ENCODE data around the gene C4orf50.

C4orf50 gene

DNA sequence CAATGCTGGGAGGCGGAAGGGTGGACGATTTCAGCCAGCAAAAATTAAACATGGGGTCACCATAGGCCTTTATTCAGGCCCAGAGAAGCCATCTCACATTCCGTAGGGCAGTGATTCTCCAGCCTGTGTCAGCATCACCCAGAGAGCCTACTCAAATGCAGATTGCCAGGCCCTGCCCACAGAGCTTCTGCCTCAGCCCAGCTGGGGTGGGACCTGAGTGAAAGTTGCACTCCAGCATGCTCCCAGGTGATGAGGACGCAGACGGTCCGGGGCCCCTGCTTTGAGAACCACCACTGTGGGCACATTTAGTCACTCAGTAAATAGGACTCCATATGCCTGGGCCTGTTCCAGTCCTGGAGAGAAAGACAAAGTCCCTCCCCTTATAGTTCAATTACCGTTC is 12.4 kb upstream of the C4orf50 start:
- Histone ChIP-seq H3K4me3 (ENCODE audit: low read length) (no peak overlapping the region), H3K4me1 (ENCODE audit: control insufficient read depth, insufficient read depth, low read length) (0 out of 2 replicates have a peak, but pooled peaks cover 1% of the 10 kb centered on the region), H3K27me3 (ENCODE audit: control insufficient read depth, insufficient read depth, low read length) (no peaks in the 10 kb centered on the region), H3K27ac (ENCODE audit: low read length) (no peak overlapping the region), H3K9me3 (ENCODE audit: control insufficient read depth, insufficient read depth, low read length) (no peaks in the 10 kb centered on the region), H3K36me3 (ENCODE audit: control insufficient read depth, insufficient read depth, low read length) (no peaks in the 10 kb centered on the region)
- no peak for DNase-seq (ENCODE audit: low read depth, low spot score)
- WGBS (ENCODE audit: insufficient coverage, insufficient read length): no CpG with 5 or more reads among the region's 7 CpGs

DNA sequence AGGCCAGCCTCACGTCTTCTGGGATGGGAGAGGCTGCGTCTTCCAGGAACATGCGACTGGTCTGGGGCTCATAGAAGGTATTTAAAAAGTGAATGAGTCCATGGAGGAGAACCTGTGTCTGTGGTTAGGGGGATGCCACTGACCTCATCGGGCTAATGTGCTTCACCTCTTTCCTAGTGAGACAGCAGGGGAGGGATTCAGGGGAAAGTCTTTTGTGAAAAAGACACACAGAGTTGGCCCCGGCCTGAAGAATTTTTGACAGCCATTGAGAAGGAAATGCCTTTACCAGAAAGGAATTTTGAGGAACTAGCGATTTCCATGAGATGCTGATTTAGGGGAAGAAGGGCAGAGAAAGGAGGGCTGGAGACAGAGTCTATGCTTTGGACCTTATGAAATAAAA is 11.0 kb upstream of the C4orf50 start:
- WGBS (ENCODE audit: insufficient coverage, insufficient read length): no CpG with 5 or more reads among the region's 6 CpGs
- Histone ChIP-seq H3K4me1 (ENCODE audit: control insufficient read depth, insufficient read depth, low read length) (0 out of 2 replicates have a peak, but pooled peaks cover 1% of the 10 kb centered on the region), H3K9me3 (ENCODE audit: control insufficient read depth, insufficient read depth, low read length) (no peaks in the 10 kb centered on the region), H3K36me3 (ENCODE audit: control insufficient read depth, insufficient read depth, low read length) (no peaks in the 10 kb centered on the region), H3K27me3 (ENCODE audit: control insufficient read depth, insufficient read depth, low read length) (no peaks in the 10 kb centered on the region), H3K4me3 (ENCODE audit: low read length) (no peak overlapping the region), H3K27ac (ENCODE audit: low read length) (no peak overlapping the region)
- DNase-seq (ENCODE audit: low read depth, low spot score): no peak

DNA sequence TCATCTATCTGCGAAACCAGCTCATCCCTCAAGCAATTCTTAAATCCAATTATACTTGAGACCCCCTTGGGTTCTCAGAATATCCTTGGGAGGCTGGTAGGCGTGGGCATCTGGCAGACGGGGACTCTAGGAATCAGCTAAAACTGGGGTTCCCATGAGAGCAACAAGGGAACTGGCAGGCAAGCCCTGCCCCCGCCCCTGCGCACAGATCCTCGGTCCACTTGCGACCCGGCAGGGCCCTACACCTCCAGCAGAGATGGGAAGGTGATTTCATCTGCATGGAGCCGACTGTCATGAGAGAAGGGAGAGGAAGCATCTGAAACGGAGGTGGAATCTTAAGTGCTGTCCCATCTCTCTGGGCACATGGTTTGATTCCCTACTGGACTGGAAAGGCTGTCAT is 9.9 kb upstream of the C4orf50 start:
- Histone ChIP-seq H3K27me3 (ENCODE audit: control insufficient read depth, insufficient read depth, low read length) (no peaks in the 10 kb centered on the region), H3K9me3 (ENCODE audit: control insufficient read depth, insufficient read depth, low read length) (no peaks in the 10 kb centered on the region), H3K36me3 (ENCODE audit: control insufficient read depth, insufficient read depth, low read length) (no peaks in the 10 kb centered on the region), H3K27ac (ENCODE audit: low read length) (no peak overlapping the region), H3K4me1 (ENCODE audit: control insufficient read depth, insufficient read depth, low read length) (0 out of 2 replicates have a peak, but pooled peaks cover 1% of the 10 kb centered on the region), H3K4me3 (ENCODE audit: low read length) (no peak overlapping the region)
- no CpG with 5 or more reads among the region's 10 CpGs for WGBS (ENCODE audit: insufficient coverage, insufficient read length)
- DNase-seq (ENCODE audit: low read depth, low spot score): no peak

DNA sequence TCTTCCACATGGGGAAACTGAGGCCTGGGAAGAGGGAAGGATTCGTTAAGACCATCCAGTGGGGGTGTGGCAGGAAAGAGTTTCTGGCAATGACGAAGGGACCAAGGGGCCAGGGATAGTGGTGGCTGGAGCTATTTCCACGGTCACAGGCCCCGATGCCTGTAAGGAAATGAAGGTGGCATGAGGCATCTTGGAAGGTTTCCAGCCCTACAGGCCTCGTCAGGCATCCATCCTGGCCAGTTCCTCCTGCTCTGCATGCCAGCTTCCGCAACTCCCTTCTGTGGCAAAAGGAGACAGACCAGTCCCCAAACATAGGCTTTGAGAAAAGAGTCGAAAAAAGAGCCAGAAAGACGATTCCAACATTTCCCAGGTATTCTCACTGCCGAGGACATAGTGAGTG is 9.2 kb upstream of the C4orf50 start:
- H3K27ac ChIP-seq (ENCODE audit: low read length): no peak overlapping the region
- no peak overlapping the region for H3K4me3 ChIP-seq (ENCODE audit: low read length)
- no peak for DNase-seq (ENCODE audit: low read depth, low spot score)
- H3K27me3 ChIP-seq (ENCODE audit: control insufficient read depth, insufficient read depth, low read length): no peaks in the 10 kb centered on the region
- no CpG with 5 or more reads among the region's 9 CpGs for WGBS (ENCODE audit: insufficient coverage, insufficient read length)
- no peaks in the 10 kb centered on the region for H3K9me3 ChIP-seq (ENCODE audit: control insufficient read depth, insufficient read depth, low read length)
- no peaks in the 10 kb centered on the region for H3K36me3 ChIP-seq (ENCODE audit: control insufficient read depth, insufficient read depth, low read length)
- H3K4me1 ChIP-seq (ENCODE audit: control insufficient read depth, insufficient read depth, low read length): 0 out of 2 replicates have a peak, but pooled peaks cover 1% of the 10 kb centered on the region

DNA sequence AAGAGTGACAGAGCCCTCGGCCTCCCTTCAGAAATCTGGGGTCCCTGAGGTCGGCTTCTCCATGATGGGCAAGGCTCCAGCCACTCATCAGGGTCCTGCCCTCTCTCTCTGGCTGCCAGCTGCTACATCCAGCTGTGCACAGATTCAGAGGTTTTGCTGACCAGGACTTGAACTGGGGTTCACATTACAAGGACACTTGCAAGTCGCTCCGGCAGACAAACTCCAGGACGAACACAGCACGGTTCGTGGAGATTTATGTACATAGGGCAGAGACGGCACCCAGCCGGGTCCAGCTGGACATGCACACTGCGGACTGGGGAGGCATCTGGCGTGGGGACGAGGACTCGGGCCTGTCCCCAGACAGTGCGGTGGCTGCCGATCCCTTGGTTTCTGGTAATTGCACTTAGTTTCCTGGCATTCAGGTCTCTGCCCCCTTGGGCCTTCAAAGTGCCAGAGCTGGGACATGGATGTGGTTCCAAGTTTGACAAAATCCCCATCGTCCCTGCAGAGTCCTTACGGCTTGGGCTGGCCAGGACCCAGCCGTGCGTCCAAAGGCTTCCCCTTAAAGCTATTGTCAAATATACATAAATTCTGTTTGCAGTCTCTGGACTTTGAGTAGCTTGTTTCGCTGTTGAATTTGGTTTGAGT is 6.2 kb upstream of the C4orf50 start:
- H3K4me3 ChIP-seq (ENCODE audit: low read length): no peak overlapping the region
- 0 out of 2 replicates have a peak, but pooled peaks cover 1% of the 10 kb centered on the region for H3K4me1 ChIP-seq (ENCODE audit: control insufficient read depth, insufficient read depth, low read length)
- no peaks in the 10 kb centered on the region for H3K27me3 ChIP-seq (ENCODE audit: control insufficient read depth, insufficient read depth, low read length)
- H3K36me3 ChIP-seq (ENCODE audit: control insufficient read depth, insufficient read depth, low read length): no peaks in the 10 kb centered on the region
- no peak overlapping the region for H3K27ac ChIP-seq (ENCODE audit: low read length)
- no peak for DNase-seq (ENCODE audit: low read depth, low spot score)
- no peaks in the 10 kb centered on the region for H3K9me3 ChIP-seq (ENCODE audit: control insufficient read depth, insufficient read depth, low read length)
- no CpG with 5 or more reads among the region's 20 CpGs for WGBS (ENCODE audit: insufficient coverage, insufficient read length)

DNA sequence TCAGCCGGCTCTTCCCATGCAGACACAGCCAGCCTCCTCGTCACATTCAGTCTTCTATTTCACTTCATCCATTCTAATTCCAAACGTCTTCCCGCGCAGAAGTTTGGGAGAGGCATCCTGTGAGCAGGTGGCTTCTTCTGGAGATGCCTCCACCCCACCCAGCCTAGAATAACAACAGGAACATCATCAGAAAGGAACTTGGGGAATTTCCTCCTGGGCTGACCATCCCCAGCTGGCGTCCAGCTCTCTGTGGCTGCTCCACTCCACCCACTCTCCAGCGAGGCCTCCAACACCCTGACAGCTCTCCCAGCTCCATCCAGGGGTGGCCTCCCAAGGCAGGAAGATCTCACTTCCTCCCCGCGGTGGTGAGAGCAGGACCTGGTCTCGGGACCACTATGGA is 5.5 kb upstream of the C4orf50 start:
- no peaks in the 10 kb centered on the region for H3K9me3 ChIP-seq (ENCODE audit: control insufficient read depth, insufficient read depth, low read length)

DNA sequence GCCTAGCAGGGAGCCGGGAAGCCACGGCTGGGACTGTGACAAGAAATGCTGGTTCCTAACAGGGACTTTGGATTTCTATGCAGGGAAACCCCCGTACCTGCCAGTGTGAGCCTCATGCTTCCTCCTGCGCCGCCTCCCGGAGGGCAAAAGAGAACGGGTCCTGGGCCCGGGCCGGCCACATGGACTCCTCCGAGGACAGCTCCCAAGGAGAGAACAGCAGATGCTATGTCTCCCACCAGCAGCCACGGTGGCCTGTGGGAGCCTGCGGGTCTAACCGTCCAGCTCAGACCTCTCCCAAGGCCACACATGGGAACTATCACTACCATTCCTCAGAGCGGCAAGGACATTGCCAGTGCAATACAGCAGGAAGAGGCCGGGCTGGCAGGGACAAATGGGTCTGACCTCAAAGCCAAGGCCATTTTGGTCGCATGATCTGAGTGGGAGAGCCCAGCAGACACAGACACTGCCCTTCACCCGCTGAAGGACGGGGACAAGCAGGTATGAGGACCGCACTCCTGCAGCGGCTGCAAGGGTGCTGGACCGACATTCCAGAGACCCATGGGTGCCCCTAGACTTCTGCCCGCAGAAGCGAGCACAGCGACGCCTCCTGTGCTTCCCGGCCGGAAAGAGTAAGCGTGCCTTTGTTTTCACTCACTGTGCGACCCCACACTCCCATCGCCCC is 4.5 kb upstream of the C4orf50 start:
- no peak overlapping the region for H3K27ac ChIP-seq (ENCODE audit: low read length)
- H3K4me3 ChIP-seq (ENCODE audit: low read length): no peak overlapping the region
- no CpG with 5 or more reads among the region's 30 CpGs for WGBS (ENCODE audit: insufficient coverage, insufficient read length)
- no peaks in the 10 kb centered on the region for H3K9me3 ChIP-seq (ENCODE audit: control insufficient read depth, insufficient read depth, low read length)
- no peak for DNase-seq (ENCODE audit: low read depth, low spot score)
- H3K4me1 ChIP-seq (ENCODE audit: control insufficient read depth, insufficient read depth, low read length): no peaks in the 10 kb centered on the region
- H3K36me3 ChIP-seq (ENCODE audit: control insufficient read depth, insufficient read depth, low read length): no peaks in the 10 kb centered on the region
- H3K27me3 ChIP-seq (ENCODE audit: control insufficient read depth, insufficient read depth, low read length): no peaks in the 10 kb centered on the region

More for the DNA sequence above, 5.5 kb upstream of the C4orf50 start:
- H3K27ac ChIP-seq (ENCODE audit: low read length): no peak overlapping the region
- no peak for DNase-seq (ENCODE audit: low read depth, low spot score)
- no peak overlapping the region for H3K4me3 ChIP-seq (ENCODE audit: low read length)
- no peaks in the 10 kb centered on the region for H3K36me3 ChIP-seq (ENCODE audit: control insufficient read depth, insufficient read depth, low read length)
- no peaks in the 10 kb centered on the region for H3K4me1 ChIP-seq (ENCODE audit: control insufficient read depth, insufficient read depth, low read length)
- WGBS (ENCODE audit: insufficient coverage, insufficient read length): 100% methylated on average over 3 of the region's 10 CpGs
- no peaks in the 10 kb centered on the region for H3K27me3 ChIP-seq (ENCODE audit: control insufficient read depth, insufficient read depth, low read length)

DNA sequence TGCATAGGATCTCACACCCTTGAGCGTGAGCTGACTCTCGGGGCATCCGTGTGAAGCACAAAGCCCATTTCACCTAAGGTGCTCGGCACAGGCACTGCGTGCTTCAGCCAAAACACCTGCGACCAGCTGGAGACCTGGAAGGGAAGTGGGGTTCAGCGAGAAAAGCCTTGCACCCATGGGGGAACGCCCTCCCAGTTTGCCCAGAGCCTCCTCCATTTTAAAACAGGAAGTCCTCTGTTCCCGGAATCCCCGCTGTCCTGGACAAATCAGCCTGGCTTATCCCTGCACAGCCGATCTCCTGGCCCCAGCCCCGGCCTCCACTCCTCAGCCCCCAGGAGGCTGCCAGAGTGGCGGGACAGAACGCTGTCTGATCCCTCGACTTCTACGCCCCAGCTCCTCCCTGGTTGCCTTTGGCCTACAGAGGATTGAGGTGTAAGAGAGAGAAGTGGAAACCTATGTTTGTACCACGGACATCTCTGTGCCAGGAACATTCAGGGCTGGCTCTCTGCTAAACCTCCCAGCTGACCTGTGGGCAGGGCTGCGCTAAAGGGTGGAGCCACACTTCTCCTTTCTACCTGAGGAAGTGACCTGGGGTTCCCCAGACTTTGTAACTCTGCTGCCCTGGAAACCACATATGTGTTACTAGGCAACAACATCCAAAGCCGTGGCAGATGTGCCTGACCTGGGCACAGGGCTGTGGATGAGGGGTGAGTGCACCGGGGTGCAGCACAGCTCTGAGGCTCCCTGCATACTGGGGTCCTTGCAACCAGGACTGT is 3.8 kb upstream of the C4orf50 start:
- no CpG with 5 or more reads among the region's 20 CpGs for WGBS (ENCODE audit: insufficient coverage, insufficient read length)

DNA sequence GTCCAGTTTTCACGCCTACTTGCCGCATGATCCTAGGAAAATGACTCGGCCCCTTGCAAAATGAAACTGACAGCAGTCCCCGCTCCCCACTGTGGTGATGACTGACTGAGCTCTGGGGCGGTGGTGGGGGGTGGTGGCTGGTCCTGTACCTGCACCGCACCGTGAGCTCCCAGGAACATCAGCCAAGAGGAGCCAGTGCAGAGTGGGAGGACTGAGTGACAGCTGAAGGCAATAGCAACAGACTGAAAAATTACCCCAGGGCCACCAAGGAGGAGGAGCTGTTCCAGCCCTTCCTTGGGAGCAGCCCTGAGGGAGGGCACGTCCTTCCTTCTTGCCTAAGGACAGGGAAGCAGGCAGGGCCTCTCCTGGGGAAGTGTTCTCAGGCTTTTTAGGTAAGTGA is 2.4 kb upstream of the C4orf50 start:
- H3K9me3 ChIP-seq (ENCODE audit: control insufficient read depth, insufficient read depth, low read length): no peaks in the 10 kb centered on the region
- H3K36me3 ChIP-seq (ENCODE audit: control insufficient read depth, insufficient read depth, low read length): no peaks in the 10 kb centered on the region
- DNase-seq (ENCODE audit: low read depth, low spot score): no peak
- no peaks in the 10 kb centered on the region for H3K4me1 ChIP-seq (ENCODE audit: control insufficient read depth, insufficient read depth, low read length)
- no peak overlapping the region for H3K27ac ChIP-seq (ENCODE audit: low read length)
- H3K4me3 ChIP-seq (ENCODE audit: low read length): no peak overlapping the region
- H3K27me3 ChIP-seq (ENCODE audit: control insufficient read depth, insufficient read depth, low read length): no peaks in the 10 kb centered on the region
- no CpG with 5 or more reads among the region's 8 CpGs for WGBS (ENCODE audit: insufficient coverage, insufficient read length)

More for the DNA sequence above, 3.8 kb upstream of the C4orf50 start:
- no peaks in the 10 kb centered on the region for H3K4me1 ChIP-seq (ENCODE audit: control insufficient read depth, insufficient read depth, low read length)
- H3K9me3 ChIP-seq (ENCODE audit: control insufficient read depth, insufficient read depth, low read length): no peaks in the 10 kb centered on the region
- no peak overlapping the region for H3K4me3 ChIP-seq (ENCODE audit: low read length)
- no peaks in the 10 kb centered on the region for H3K36me3 ChIP-seq (ENCODE audit: control insufficient read depth, insufficient read depth, low read length)
- no peak for DNase-seq (ENCODE audit: low read depth, low spot score)
- no peak overlapping the region for H3K27ac ChIP-seq (ENCODE audit: low read length)
- H3K27me3 ChIP-seq (ENCODE audit: control insufficient read depth, insufficient read depth, low read length): no peaks in the 10 kb centered on the region

DNA sequence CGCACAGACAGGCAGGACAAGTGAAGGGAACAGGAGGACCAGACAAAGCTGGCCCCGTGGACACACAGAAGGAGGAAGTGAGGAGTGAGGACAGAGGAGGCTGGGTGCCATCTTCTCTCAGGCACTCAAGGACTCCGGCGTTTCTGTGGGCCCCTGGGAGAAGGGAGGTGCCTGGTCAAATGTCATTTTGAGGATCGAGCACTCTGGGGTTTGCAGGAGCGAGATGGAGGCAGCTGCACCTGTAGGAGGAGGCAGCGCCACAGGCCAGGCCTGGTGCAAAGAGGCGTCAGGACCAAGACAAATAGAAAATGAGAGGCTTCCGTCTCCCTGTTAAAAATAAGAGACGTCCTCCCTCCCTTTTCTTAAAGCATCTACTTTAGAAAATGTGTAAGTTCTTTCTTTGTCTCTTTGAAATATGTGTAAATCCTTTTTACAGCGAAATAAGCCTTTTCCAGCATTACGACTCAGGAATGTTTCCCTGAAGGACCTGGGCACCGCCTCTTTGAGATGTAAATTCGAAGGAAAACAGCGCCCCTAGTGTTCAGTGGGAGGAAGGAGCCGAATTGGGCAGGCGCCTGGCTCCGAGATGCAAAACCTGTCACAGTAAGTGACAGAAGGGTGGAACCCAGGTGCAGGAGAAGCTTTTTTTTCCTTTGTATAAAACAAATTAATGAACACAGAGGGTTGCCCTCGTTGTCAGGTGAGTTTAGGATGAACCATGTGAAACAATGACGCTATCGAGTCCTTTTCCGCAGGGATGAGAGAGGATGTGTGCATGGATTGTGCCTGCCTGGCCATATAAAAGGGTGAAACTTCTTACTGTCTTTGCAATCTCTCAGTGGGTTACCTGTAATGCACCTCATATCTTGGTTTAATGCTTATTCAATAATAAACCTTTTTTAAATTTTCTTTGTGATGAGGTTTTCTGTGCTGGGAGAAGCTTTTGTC is 1.4 kb upstream of the C4orf50 start:
- H3K36me3 ChIP-seq (ENCODE audit: control insufficient read depth, insufficient read depth, low read length): no peaks in the 10 kb centered on the region
- no peak for DNase-seq (ENCODE audit: low read depth, low spot score)
- no CpG with 5 or more reads among the region's 22 CpGs for WGBS (ENCODE audit: insufficient coverage, insufficient read length)

More for the DNA sequence above, 1.4 kb upstream of the C4orf50 start:
- no peak overlapping the region for H3K27ac ChIP-seq (ENCODE audit: low read length)
- no peaks in the 10 kb centered on the region for H3K9me3 ChIP-seq (ENCODE audit: control insufficient read depth, insufficient read depth, low read length)
- no peaks in the 10 kb centered on the region for H3K27me3 ChIP-seq (ENCODE audit: control insufficient read depth, insufficient read depth, low read length)
- H3K4me1 ChIP-seq (ENCODE audit: control insufficient read depth, insufficient read depth, low read length): no peaks in the 10 kb centered on the region
- no peak overlapping the region for H3K4me3 ChIP-seq (ENCODE audit: low read length)
